GM23248 (cell line): ENCODE results near the gene E2F8.

Experiments used
- EZH2 ChIP-seq: fragments of 200-600 bp; sonication (generic); IDR thresholded peaks from 2 replicates; pipeline ENCODE4 v1.6.1; 2018; ENCODE audit warnings: antibody characterized with exemption, mild to moderate bottlenecking; ENCODE audit not compliant: insufficient read depth, poor library complexity, severe bottlenecking
- EZH2phosphoT487 ChIP-seq: fragments of 200-600 bp; sonication (generic); IDR thresholded peaks from 2 replicates; pipeline ENCODE4 v1.6.1; 2018; ENCODE audit warnings: antibody characterized with exemption, moderate library complexity, mild to moderate bottlenecking, low read depth; ENCODE audit not compliant: insufficient read depth

DNA sequence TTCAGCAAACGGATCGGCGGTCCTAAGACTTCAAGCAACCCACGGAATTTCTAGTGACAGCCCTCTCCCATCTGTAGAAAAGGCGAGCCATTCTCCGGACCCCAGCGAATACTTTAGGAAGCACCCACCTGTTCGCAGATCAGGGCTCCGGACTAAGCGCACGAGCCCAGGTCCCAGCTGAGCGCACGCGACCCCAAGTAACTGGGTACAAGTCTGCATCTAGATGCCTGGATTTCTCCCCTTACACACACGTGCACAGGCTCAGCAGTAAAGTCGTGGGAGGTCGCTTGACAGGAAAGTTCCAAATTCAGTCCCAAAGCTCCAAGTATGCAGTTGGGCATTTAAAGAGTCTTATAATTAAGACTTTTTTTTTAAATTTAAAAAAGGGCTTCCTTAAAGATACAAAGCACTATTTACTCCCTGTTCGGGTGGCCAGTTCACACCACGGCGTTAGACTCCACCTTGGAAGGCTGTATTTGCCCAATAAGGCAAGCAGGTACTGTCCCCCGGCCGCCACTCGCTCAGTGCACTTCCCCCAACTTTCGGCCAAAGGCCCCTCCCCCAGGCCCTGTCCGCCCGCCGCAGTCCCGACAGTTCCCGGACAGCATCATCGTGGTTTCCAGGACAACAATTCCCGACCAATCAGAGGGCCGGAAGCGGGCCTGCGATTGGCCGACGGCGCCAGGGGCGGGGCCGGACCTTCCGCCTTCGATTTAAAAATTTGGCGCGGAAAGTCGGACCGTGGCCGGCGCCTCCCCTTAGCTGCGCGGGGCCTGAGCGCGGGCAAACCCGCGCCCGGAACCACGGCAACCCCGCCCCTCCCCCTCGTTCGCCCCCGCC lies at the start of gene E2F8:
- TF ChIP-seq EZH2 (no peak), EZH2phosphoT487 (no peak)
